NT2/D1 (cell line): Measurements from ENCODE around the gene PHYHD1.

Experiments
- DNase-seq: peaks from one replicate; pipeline ENCODE4 v3.0.0-alpha.2; 2011; ENCODE audit warnings: low read depth, low spot score
- H3K27me3 ChIP-seq: 2 replicates; pipeline ENCODE4 v1.6.0; 2011; ENCODE audit warnings: mild to moderate bottlenecking; ENCODE audit not compliant: insufficient read length, insufficient read depth
- H3K36me3 ChIP-seq: 2 replicates; pipeline ENCODE4 v1.6.1; 2011; ENCODE audit warnings: mild to moderate bottlenecking, low read length, mixed read lengths; ENCODE audit not compliant: insufficient read depth, insufficient read length
- H3K4me1 ChIP-seq: 2 replicates; pipeline ENCODE4 v1.5.1; 2011; ENCODE audit not compliant: insufficient read depth, insufficient read length
- H3K4me3 ChIP-seq: 2 replicates; pipeline ENCODE4 v1.5.1; 2011; ENCODE audit warnings: low read depth; ENCODE audit not compliant: insufficient read length
- H3K9ac ChIP-seq: 2 replicates; pipeline ENCODE4 v1.6.0; 2011; ENCODE audit warnings: low read depth; ENCODE audit not compliant: insufficient read length
- H3K9me3 ChIP-seq: 2 replicates; pipeline ENCODE4 v1.5.1; 2011; ENCODE audit warnings: mild to moderate bottlenecking, low read length; ENCODE audit not compliant: insufficient read depth
- SUZ12 ChIP-seq: IDR thresholded peaks from 2 replicates; pipeline ENCODE4 v1.6.1; 2011; ENCODE audit not compliant: insufficient read length, insufficient read depth; ENCODE audit errors: extremely low read depth
- YY1 ChIP-seq: IDR thresholded peaks from 2 replicates; pipeline ENCODE4 v1.6.1; 2011; ENCODE audit not compliant: insufficient read length, insufficient read depth
- ZNF274 ChIP-seq: IDR thresholded peaks from 2 replicates; pipeline ENCODE4 v1.6.1; 2011; ENCODE audit warnings: mild to moderate bottlenecking, low read depth, low read length

PHYHD1 gene

DNA sequence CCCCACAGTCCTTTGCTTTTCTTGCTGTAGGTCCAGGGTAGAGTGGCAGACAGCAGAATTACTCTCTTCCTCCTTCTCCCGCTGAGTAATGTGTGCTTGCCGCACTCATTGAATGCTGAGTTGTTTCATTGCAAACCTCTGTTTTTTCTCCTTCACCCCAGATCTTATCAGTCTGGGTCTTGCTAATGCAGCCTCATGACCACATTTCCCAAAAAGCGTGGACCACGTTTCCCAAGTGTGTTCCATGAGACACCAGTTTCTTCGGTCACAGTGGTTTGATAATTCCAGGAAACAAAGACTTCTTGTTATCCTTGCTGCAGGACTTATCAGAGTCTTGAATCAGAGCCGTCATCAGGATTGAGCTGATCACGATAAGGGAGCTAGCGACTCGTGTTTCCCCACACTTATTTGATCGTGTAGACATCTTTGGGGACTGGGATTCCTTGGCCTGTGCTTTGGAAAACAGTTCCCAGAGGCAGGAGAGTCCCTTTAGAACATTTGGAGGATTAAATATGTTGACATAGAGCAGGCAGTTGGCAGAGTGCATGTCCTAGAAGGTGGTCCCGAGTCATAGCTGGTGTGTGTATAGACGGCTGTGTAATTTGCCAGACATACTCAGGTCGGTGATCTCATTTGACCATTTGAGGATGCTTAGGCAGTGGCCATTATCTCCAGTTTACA is 34.4 kb upstream of the PHYHD1 start:
- TF ChIP-seq YY1 (no peak), SUZ12 (no peak), ZNF274 (no peak)
- Histone ChIP-seq H3K9me3 (no peaks in the 10 kb centered on the region), H3K4me3 (no peak overlapping the region), H3K36me3 (peaks cover 65% of the 10 kb centered on the region), H3K27me3 (no peaks in the 10 kb centered on the region), H3K9ac (peak overlapping the region; percentile 44), H3K4me1 (peaks cover 35% of the 10 kb centered on the region)
- DNase-seq: no peak

GRCh38 chr9:128887049-128887448 is 33.7 kb upstream of the PHYHD1 start:
- TF ChIP-seq ZNF274 (no peak), SUZ12 (no peak), YY1 (no peak)

DNA sequence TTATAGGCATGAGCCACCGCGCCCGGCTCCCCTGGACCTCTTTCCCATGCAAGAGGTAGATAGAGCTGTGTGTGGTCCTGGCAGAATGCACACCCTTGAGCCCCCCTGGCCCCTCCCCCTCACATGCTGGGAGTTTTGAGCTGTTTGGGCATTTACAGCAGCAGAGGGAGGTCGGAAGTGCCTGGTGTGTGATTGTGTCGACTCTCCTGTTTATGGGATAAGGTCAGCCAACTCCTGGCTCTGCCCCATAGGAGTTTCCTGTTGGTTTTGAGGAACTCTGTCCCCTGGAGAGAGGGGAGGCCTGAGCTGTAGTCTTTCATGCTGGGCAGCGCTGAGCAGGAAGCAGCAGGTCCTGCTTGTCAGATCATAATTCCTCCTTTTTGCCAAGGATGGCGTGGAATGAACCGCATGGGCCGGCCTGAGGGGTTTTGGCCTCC is 32.9 kb upstream of the PHYHD1 start:
- H3K36me3 ChIP-seq: peaks cover 81% of the 10 kb centered on the region
- H3K4me3 ChIP-seq: no peak overlapping the region
- peaks cover 39% of the 10 kb centered on the region for H3K4me1 ChIP-seq
- H3K9me3 ChIP-seq: no peaks in the 10 kb centered on the region
- no peaks in the 10 kb centered on the region for H3K27me3 ChIP-seq
- peak overlapping the region; percentile 43 for H3K9ac ChIP-seq
- TF ChIP-seq YY1 (no peak), ZNF274 (no peak), SUZ12 (no peak)
- peak; percentile 89 for DNase-seq

More at GRCh38 chr9:128887049-128887448, 33.7 kb upstream of the PHYHD1 start:
- no peaks in the 10 kb centered on the region for H3K27me3 ChIP-seq
- no peak overlapping the region for H3K4me3 ChIP-seq
- H3K36me3 ChIP-seq: peaks cover 72% of the 10 kb centered on the region
- no peak overlapping the region for H3K9ac ChIP-seq
- no peak for DNase-seq
- H3K4me1 ChIP-seq: peaks cover 37% of the 10 kb centered on the region
- H3K9me3 ChIP-seq: no peaks in the 10 kb centered on the region

- Histone ChIP-seq H3K4me1 (peaks cover 24% of the 10 kb centered on the region), H3K9ac (no peak overlapping the region), H3K27me3 (no peaks in the 10 kb centered on the region), H3K36me3 (peaks cover 82% of the 10 kb centered on the region), H3K9me3 (no peaks in the 10 kb centered on the region), H3K4me3 (no peak overlapping the region)
- DNase-seq: no peak
- TF ChIP-seq YY1: no peak
- no peak for TF ChIP-seq SUZ12
- no peak for TF ChIP-seq ZNF274
Measured at GRCh38 chr9:128891321-128892220, 29.2 kb upstream of the PHYHD1 start.

GRCh38 chr9:128892221-128892921 is 28.4 kb upstream of the PHYHD1 start:
- H3K36me3 ChIP-seq: peaks cover 82% of the 10 kb centered on the region
- peaks cover 24% of the 10 kb centered on the region for H3K4me1 ChIP-seq
- no peaks in the 10 kb centered on the region for H3K9me3 ChIP-seq
- no peak overlapping the region for H3K4me3 ChIP-seq
- no peak for DNase-seq
- no peaks in the 10 kb centered on the region for H3K27me3 ChIP-seq
- TF ChIP-seq YY1: no peak
- no peak for TF ChIP-seq SUZ12
- no peak for TF ChIP-seq ZNF274
- H3K9ac ChIP-seq: peak overlapping the region; percentile 2

GRCh38 chr9:128893354-128893753 is 27.4 kb upstream of the PHYHD1 start:
- Histone ChIP-seq H3K9me3 (no peaks in the 10 kb centered on the region), H3K4me3 (no peak overlapping the region), H3K36me3 (peaks cover 85% of the 10 kb centered on the region), H3K27me3 (no peaks in the 10 kb centered on the region), H3K4me1 (peaks cover 23% of the 10 kb centered on the region), H3K9ac (peak overlapping the region; percentile 51)
- no peak for DNase-seq
- TF ChIP-seq ZNF274 (no peak), YY1 (no peak), SUZ12 (no peak)

DNA sequence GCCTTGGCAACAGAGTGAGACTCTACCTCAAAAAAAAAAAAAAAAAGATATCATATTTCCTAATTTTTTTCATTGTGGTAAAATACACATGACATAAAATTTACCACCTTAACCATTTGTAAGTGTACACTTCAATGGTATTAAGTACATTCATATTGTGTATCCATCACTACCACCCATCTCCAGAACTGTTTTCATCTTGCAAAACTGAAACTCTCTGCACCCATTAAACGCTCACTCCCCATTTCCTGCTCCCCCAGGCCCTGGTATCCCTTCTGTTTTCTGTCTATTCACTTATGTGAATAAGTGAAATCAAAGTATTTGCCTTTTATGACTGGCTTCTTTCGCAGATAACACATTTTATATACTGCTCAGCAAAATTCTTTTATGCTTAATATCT is 26.0 kb upstream of the PHYHD1 start:
- TF ChIP-seq YY1 (no peak), SUZ12 (no peak), ZNF274 (no peak)
- Histone ChIP-seq H3K9ac (no peak overlapping the region), H3K9me3 (no peaks in the 10 kb centered on the region), H3K4me3 (no peak overlapping the region), H3K27me3 (no peaks in the 10 kb centered on the region), H3K36me3 (peaks cover 89% of the 10 kb centered on the region), H3K4me1 (peaks cover 28% of the 10 kb centered on the region)
- DNase-seq: no peak
